COLO829 (cell line): ENCODE measurements around the gene IL5.
A peak's percentile ranks its signal among the peaks of the same experiment; 100 is the strongest.

Source experiments
- DNase-seq: peaks from one replicate; pipeline ENCODE4 v3.0.0; 2012; ENCODE audit warnings: low spot score

IL5 gene

GRCh38 chr5:132498686-132499271, 44.5 kb downstream of the IL5 start:
- no peak for DNase-seq

GRCh38 chr5:132498152-132498551, 45.2 kb downstream of the IL5 start:
- no peak for DNase-seq

GRCh38 chr5:132497488-132497997, 45.8 kb downstream of the IL5 start:
- peak; percentile 77 for DNase-seq

GRCh38 chr5:132496631-132497487, 46.5 kb downstream of the IL5 start:
- DNase-seq, result no peak

GRCh38 chr5:132496191-132496630, 47.1 kb downstream of the IL5 start:
- DNase-seq, result no peak

- no peak for DNase-seq
These were observed 47.6 kb downstream of the IL5 start for GRCh38 chr5:132495667-132496190.

GRCh38 chr5:132493821-132494220, 49.5 kb downstream of the IL5 start:
- no peak for DNase-seq

GRCh38 chr5:132493241-132493640, 50.1 kb downstream of the IL5 start:
- no peak for DNase-seq

GRCh38 chr5:132492386-132493125, 50.8 kb downstream of the IL5 start:
- no peak for DNase-seq
